ENCODE data around the gene KIF1C.

Gene KIF1C

GRCh38 chr17:4974115-4974670, 23.6 kb upstream of the KIF1C start:
- DNase-seq (ENCODE audit: low read depth): no peak
- no peak overlapping the region for H3K4me3 ChIP-seq (ENCODE audit: low read length)
- TF ChIP-seq CTCF (IDR thresholded peaks at IDR 0.05; ENCODE audit: insufficient read depth, low read depth, low read length, missing control alignments): no peak

- no peak overlapping the region for H3K4me3 ChIP-seq (ENCODE audit: low read length)
- no peak for TF ChIP-seq CTCF (IDR thresholded peaks at IDR 0.05; ENCODE audit: insufficient read depth, low read depth, low read length, missing control alignments)
- no peak for DNase-seq (ENCODE audit: low read depth)
Measured at GRCh38 chr17:4978726-4979125, 19.0 kb upstream of the KIF1C start.

GRCh38 chr17:4980644-4981216, 17.0 kb upstream of the KIF1C start:
- peak; percentile 57 for DNase-seq (ENCODE audit: low read depth)
- H3K4me3 ChIP-seq (ENCODE audit: low read length): no peak overlapping the region
- peak; percentile 73 for TF ChIP-seq CTCF (IDR thresholded peaks at IDR 0.05; ENCODE audit: insufficient read depth, low read depth, low read length, missing control alignments)

GRCh38 chr17:4982305-4982704, 15.4 kb upstream of the KIF1C start:
- DNase-seq (ENCODE audit: low read depth): no peak
- no peak for TF ChIP-seq CTCF (IDR thresholded peaks at IDR 0.05; ENCODE audit: insufficient read depth, low read depth, low read length, missing control alignments)
- H3K4me3 ChIP-seq (ENCODE audit: low read length): no peak overlapping the region

GRCh38 chr17:4986403-4986802, 11.3 kb upstream of the KIF1C start:
- TF ChIP-seq CTCF (IDR thresholded peaks at IDR 0.05; ENCODE audit: insufficient read depth, low read depth, low read length, missing control alignments): no peak
- H3K4me3 ChIP-seq (ENCODE audit: low read length): peak overlapping the region; percentile 73
- DNase-seq (ENCODE audit: low read depth): peak; percentile 67

GRCh38 chr17:4986951-4987766, 10.6 kb upstream of the KIF1C start, which contains the start of gene CAMTA2:
TSS of gene CAMTA2 (minus strand) at chr17:4987675. CDS start at chr17:4986222, 1,453 bp downstream.
- peak within 1 kb of the TSS; percentile 73 for H3K4me3 ChIP-seq (ENCODE audit: low read length)
- peak; percentile 28 for TF ChIP-seq CTCF (IDR thresholded peaks at IDR 0.05; ENCODE audit: insufficient read depth, low read depth, low read length, missing control alignments)

More at GRCh38 chr17:4986951-4987766, 10.6 kb upstream of the KIF1C start, which contains the start of gene CAMTA2:
- peak; percentile 64 for DNase-seq (ENCODE audit: low read depth)
